GM19025 (cell line): ENCODE data around the gene PCID2.
"Not testable (repeated sequence)": the region's sequence is repeated elsewhere in the genome, so short reads cannot be mapped to it uniquely, and the experiment has no call there.

Experiments used
- ATAC-seq: cut with Tn5 transposase; IDR thresholded peaks from one replicate; pipeline ENCODE4 v1.9.1; 2021; ENCODE audit warnings: mild to moderate bottlenecking, low read depth, moderate library complexity; ENCODE audit not compliant: unreplicated experiment

The PCID2 gene

GRCh38 chr13:113168211-113168610 lies 40.3 kb downstream of the PCID2 start:
- no peak for ATAC-seq

- ATAC-seq, result no peak
Observed at GRCh38 chr13:113167575-113167974, 40.9 kb downstream of the PCID2 start.

DNA sequence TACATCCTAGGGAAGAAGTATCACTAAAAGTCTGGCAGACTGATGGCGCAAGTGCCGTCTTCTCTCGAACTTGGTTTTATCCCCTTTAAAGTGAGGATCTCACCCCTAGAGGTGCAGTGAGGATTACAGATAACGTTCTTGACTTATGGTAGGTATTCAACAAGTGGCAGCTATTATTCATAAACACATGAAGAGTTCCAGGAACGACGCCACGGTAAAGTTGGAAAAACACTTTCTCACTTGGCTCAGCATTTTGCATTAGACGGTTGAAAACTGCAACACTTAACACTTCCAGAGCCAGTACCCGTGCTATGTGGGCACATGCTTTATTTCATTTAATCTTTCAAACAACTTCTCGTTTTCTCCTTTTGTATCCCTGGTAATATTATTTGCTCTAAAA lies 41.3 kb downstream of the PCID2 start:
- no peak for ATAC-seq

- ATAC-seq, result no peak
Observed at GRCh38 chr13:113166681-113167080, 41.8 kb downstream of the PCID2 start.

GRCh38 chr13:113166266-113166665 lies 42.2 kb downstream of the PCID2 start:
- ATAC-seq, result no peak

DNA sequence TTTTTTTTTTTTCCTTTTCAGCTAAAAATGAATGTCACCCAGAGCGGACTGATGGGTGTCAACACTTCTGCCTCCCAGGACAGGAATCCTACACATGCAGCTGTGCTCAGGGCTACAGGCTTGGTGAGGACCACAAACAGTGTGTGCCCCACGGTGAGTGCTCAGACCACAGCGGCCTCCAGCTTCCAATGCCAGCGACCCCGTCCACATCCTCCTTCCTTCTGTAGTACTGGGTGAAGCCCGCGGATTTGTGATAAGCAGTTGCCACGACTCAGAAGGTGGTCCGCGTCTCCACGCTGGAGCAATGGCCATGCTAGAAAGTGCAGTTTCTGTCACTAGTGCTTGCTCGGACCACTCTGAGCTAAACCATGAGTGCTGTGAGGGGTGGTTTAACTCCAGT lies 44.0 kb downstream of the PCID2 start:
- ATAC-seq, result no peak

GRCh38 chr13:113162783-113163685 lies 45.4 kb downstream of the PCID2 start:
- no peak for ATAC-seq

DNA sequence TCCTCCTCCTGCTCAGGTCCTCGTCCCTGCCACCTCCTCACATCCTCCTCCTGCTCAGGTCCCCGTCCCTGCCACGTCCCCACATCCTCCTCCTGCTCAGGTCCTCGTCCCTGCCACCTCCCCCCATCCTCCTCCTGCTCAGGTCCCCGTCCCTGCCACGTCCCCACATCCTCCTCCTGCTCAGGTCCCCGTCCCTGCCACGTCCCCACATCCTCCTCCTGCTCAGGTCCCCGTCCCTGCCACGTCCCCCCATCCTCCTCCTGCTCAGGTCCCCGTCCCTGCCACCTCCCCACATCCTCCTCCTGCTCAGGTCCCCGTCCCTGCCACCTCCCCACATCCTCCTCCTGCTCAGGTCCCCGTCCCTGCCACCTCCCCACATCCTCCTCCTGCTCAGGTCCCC lies 46.5 kb downstream of the PCID2 start:
- ATAC-seq, result not testable (repeated sequence)

DNA sequence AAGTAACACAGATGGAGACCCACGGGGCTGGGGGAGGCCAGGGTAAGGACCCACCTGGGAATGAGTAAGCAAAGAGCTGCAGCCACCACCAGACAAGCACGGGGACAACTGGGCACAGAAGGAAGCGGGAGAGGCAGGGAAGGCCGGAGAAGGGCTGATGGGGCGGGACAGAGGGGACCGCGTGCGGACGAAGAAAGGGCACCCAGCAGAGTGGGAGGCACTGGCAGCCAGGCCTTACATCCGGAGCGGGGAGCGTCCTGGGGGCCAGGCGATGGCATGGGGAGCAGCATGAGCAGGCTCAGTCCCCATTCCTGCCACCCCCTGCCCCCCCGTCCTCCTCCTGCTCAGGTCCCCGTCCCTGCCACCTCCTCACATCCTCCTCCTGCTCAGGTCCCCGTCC lies 47.0 kb downstream of the PCID2 start:
- no peak for ATAC-seq

DNA sequence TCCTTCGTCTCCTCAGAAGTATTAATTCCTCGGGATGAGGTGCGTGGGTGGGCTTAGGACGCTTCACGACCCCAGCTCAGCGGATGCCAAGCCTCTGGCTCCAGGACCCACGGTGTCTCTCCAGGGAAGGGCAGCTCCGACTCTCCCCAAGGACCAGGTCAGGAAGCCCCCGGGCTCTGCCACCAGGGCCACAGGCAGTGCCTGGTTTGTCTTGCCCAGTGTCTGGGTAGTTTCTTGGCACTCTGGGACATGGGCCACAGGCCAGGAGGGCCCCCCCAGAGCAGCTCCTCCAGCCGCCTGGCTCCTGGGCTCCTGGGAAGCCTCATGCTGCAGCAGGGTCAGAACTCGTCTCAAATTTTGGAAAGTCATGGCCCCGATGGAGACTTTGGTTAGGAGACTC lies 47.5 kb downstream of the PCID2 start:
- no peak for ATAC-seq

DNA sequence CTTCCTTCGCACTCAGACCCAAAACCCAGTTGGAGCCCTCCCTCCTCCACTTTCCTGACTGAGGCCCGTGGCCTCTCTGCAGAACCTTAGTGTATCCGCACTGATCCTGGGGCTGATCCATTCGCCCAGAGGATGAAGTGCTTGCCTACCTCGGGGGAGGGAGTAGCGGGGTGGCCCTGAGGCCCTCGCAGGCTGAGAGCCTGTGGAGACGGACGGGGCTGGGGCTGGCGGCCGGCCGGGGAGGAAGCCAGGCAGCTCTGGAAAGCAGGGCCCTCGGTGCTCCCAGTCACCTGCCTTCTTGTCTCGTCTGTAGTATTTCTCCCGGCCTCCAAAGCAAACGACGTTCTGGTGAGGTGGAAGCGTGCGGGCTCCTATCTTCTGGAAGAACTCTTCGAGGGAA lies 48.8 kb downstream of the PCID2 start:
- no peak for ATAC-seq

DNA sequence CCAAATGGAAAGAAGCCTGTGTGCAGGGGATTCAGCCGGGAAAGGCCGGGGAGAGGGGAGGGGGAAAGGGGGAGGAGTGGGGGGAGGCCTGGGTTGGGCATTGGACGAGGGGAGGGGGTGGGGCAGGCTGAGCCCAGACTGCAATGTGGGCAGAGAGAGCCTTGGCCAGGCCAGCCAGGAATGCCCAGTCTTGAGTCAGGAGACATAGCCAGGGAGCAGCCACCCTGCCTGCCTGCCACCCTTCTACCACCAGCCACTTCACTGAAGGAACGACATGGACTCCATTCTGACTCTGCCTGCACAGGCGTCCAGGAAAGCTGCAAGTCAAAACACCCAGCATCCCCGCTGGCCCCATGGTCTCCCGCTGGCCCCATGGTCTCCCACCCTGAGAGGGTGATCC lies 49.5 kb downstream of the PCID2 start:
- no peak for ATAC-seq

GRCh38 chr13:113157929-113158747 lies 50.3 kb downstream of the PCID2 start, which contains the start of gene PROZ:
PROZ (plus strand) TSS chr13:113158648; CDS start chr13:113158661, 13 bp downstream.
- no peak for ATAC-seq

DNA sequence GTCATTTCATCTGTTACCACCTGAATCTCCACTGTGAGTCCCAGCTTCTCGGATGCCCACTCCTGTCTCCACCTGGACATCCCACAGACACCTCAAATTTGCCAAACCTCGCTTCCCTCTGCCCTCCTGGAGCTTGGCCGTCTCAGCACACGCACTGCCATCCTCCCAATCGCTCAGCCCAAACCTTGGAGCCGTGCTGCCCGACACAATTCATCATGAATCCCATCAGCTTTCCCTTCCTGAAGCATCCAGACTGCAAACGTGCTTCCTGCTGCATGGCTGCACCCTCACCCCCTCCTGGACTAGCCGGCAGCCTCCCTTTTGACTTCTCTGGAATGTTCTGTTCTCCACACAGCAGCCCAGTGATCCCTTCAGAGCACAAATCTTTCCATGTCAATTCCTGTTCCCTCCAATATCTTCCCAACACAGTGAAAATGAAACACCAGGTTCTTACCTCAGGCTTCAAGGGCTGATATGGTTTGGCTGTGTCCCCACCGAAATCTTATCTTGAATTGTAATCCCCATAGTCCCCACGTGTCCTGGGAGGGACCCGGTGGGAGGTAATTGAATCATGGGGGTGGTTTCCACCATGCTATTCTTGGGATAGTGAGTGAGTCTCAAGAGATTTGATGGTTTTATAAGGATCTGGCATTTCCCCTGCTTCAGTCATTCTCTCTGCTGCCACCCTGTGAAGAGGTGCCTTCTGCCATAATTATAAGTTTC lies 51.1 kb downstream of the PCID2 start:
- ATAC-seq, result no peak

GRCh38 chr13:113155982-113156655 lies 52.4 kb downstream of the PCID2 start:
- no peak for ATAC-seq

- ATAC-seq, result no peak
Observed at GRCh38 chr13:113155201-113155600, 53.3 kb downstream of the PCID2 start.

DNA sequence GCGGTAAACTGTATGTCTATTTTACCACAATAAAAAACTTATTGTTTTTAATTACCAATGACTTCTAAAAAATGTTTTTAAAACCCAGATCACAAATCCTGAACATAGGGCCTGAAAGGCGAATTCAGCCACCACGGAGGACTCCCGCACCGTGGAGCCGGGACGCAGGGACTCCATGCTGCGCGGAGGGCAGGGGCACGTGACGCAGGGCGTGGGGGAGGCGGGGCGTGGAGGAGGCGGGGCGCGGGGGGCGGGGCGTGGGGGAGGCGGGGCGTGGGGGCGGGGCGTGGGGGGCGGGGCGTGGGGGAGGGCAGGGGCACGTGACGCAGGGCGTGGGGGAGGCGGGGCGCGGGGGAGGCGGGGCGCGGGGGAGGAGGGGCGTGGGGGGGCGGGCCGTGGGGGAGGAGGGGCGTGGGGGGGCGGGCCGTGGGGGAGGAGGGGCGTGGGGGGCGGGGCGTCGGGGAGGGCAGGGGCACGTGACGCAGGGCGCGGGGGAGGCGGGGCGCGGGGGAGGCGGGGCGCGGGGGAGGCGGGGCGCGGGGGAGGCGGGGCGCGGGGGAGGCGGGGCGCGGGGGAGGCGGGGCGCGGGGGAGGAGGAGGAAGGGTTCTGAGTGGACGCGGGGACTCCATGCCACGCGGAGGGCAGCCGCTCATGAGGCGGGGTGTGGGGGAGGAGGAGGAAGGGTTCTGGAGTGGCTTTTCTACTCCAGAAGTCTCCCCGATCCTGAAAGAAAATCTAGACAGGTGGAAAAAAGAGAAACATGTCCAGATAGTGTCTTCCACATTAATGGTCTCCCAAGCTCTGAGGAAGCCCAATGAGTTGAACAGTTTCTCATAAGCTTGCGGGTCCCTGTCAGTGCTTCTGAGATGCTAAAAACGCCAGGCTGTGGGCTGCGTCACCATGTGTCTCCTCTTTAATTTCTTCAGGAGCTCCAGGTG lies 54.4 kb downstream of the PCID2 start:
- no peak for ATAC-seq

GRCh38 chr13:113152984-113153809 lies 55.3 kb downstream of the PCID2 start:
- ATAC-seq, result no peak

DNA sequence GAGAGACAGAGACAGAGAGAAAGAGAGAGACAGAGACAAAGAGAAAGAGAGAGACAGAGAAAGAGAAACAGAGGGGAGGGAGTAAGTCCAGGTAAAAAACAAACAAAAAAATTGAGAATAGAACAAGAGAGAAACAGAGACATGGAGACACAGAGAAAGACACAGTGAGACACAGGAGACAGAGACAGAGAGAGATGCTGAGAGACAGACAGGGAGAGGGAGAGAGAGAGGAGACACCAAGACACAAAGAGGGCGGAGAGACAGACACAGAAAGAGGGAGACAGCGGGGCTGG lies 55.8 kb downstream of the PCID2 start:
- ATAC-seq, result no peak
